ENCODE results near the gene UBE2G1. TPM values are rescaled to one million over a fixed set of nuclear protein-coding genes. Genes with fewer than 3 reads are reported as not detected.
A peak's percentile ranks its signal among the peaks of the same experiment; 100 is the strongest.

The UBE2G1 gene
- total RNA-seq, 1 donor from 2014 or later: 66.6 TPM

- TF ChIP-seq CTCF (IDR thresholded peaks at IDR 0.05): no peak
- intact Hi-C loops (cut with micrococcal nuclease): no loop called here
- H3K4me3 Mint-ChIP-seq: no peak overlapping the region
- no peaks in the 10 kb centered on the region for H3K27me3 Mint-ChIP-seq
- H3K27ac Mint-ChIP-seq: no peak overlapping the region
- H3K9me3 Mint-ChIP-seq: no peaks in the 10 kb centered on the region
- ChIA-PET POLR2A (interaction anchor here (3.4 kb wide), 1 partner anchor 12 kb away, joined by 16 read pairs; no protein-coding TSS in a partner anchor), CTCF (interaction anchor here (1.2 kb wide), 1 partner anchor 192 kb away, joined by 6 read pairs; no protein-coding TSS in a partner anchor)
- no peaks in the 10 kb centered on the region for H3K36me3 Mint-ChIP-seq (ENCODE audit: low read depth)
- no peak for ATAC-seq (ENCODE audit: low read depth)
- DNase-seq: no peak
- H3K4me1 Mint-ChIP-seq: peaks cover 10% of the 10 kb centered on the region
These were observed 41.4 kb upstream of the UBE2G1 start for GRCh38 chr17:4407851-4408250.

- no peak for ATAC-seq (ENCODE audit: low read depth)
- no peak overlapping the region for H3K27ac Mint-ChIP-seq
- CTCF ChIA-PET: interaction anchor here (2.0 kb wide), 1 partner anchor 191 kb away, joined by 7 read pairs; no protein-coding TSS in a partner anchor
These were observed 40.7 kb upstream of the UBE2G1 start for GRCh38 chr17:4407216-4407615.

GRCh38 chr17:4406386-4406785, 39.9 kb upstream of the UBE2G1 start:
- POLR2A ChIA-PET: interaction anchor here (3.4 kb wide), 1 partner anchor 11 kb away, joined by 16 read pairs; no protein-coding TSS in a partner anchor
- CTCF ChIA-PET: interaction anchor here (1.3 to 2.0 kb wide), 3 partner anchors 11 to 191 kb away, joined by 3 to 7 read pairs (median 3); no protein-coding TSS in a partner anchor

More at GRCh38 chr17:4407216-4407615, 40.7 kb upstream of the UBE2G1 start:
- Mint-ChIP-seq H3K9me3 (no peaks in the 10 kb centered on the region), H3K36me3 (ENCODE audit: low read depth) (no peaks in the 10 kb centered on the region), H3K4me1 (peaks cover 8% of the 10 kb centered on the region), H3K4me3 (no peak overlapping the region), H3K27me3 (no peaks in the 10 kb centered on the region)
- POLR2A ChIA-PET: interaction anchor here (0.6 to 3.4 kb wide), 2 partner anchors 12 to 113 kb away, joined by 5 to 16 read pairs; no protein-coding TSS in a partner anchor
- no peak for TF ChIP-seq CTCF (IDR thresholded peaks at IDR 0.05)
- no peak for DNase-seq
- intact Hi-C loops (cut with micrococcal nuclease): no loop called here

GRCh38 chr17:4405699-4406098, 39.2 kb upstream of the UBE2G1 start:
- POLR2A ChIA-PET: interaction anchor here (0.5 to 3.4 kb wide), 4 partner anchors 10 to 40 kb away, joined by 3 to 16 read pairs (median 6); no protein-coding TSS in a partner anchor
- peaks cover 8% of the 10 kb centered on the region for H3K4me1 Mint-ChIP-seq
- DNase-seq (no peak), ATAC-seq (ENCODE audit: low read depth) (no peak)
- no peaks in the 10 kb centered on the region for H3K9me3 Mint-ChIP-seq
- no peak overlapping the region for H3K27ac Mint-ChIP-seq
- intact Hi-C loops (cut with micrococcal nuclease): no loop called here
- CTCF ChIA-PET: interaction anchor here (1.3 to 2.0 kb wide), 3 partner anchors 10 to 190 kb away, joined by 3 to 7 read pairs (median 3); no protein-coding TSS in a partner anchor
- no peak for TF ChIP-seq CTCF (IDR thresholded peaks at IDR 0.05)
- H3K4me3 Mint-ChIP-seq: no peak overlapping the region
- no peaks in the 10 kb centered on the region for H3K27me3 Mint-ChIP-seq
- no peaks in the 10 kb centered on the region for H3K36me3 Mint-ChIP-seq (ENCODE audit: low read depth)

More at GRCh38 chr17:4406386-4406785, 39.9 kb upstream of the UBE2G1 start:
- no peaks in the 10 kb centered on the region for H3K9me3 Mint-ChIP-seq
- ATAC-seq (ENCODE audit: low read depth) (no peak), DNase-seq (no peak)
- no peaks in the 10 kb centered on the region for H3K36me3 Mint-ChIP-seq (ENCODE audit: low read depth)
- peaks cover 8% of the 10 kb centered on the region for H3K4me1 Mint-ChIP-seq
- intact Hi-C loops (cut with micrococcal nuclease): no loop called here
- no peaks in the 10 kb centered on the region for H3K27me3 Mint-ChIP-seq
- no peak overlapping the region for H3K27ac Mint-ChIP-seq
- TF ChIP-seq CTCF (IDR thresholded peaks at IDR 0.05): no peak
- no peak overlapping the region for H3K4me3 Mint-ChIP-seq

- no peak for DNase-seq
- no peak overlapping the region for H3K27ac Mint-ChIP-seq
- CTCF ChIA-PET: interaction anchor here (1.0 to 2.0 kb wide), 4 partner anchors 10 to 189 kb away, joined by 3 to 7 read pairs (median 3); no protein-coding TSS in a partner anchor
- ATAC-seq (ENCODE audit: low read depth): peak; percentile 42
- no peak overlapping the region for H3K4me3 Mint-ChIP-seq
- TF ChIP-seq CTCF (IDR thresholded peaks at IDR 0.05): no peak
- POLR2A ChIA-PET: interaction anchor here (0.5 to 3.4 kb wide), 5 partner anchors 10 to 261 kb away, joined by 3 to 16 read pairs (median 4); no protein-coding TSS in a partner anchor
- H3K27me3 Mint-ChIP-seq: no peaks in the 10 kb centered on the region
- no peaks in the 10 kb centered on the region for H3K9me3 Mint-ChIP-seq
- no peaks in the 10 kb centered on the region for H3K36me3 Mint-ChIP-seq (ENCODE audit: low read depth)
- peaks cover 8% of the 10 kb centered on the region for H3K4me1 Mint-ChIP-seq
- intact Hi-C loops (cut with micrococcal nuclease): no loop called here
These were observed 38.7 kb upstream of the UBE2G1 start for GRCh38 chr17:4405038-4405669.

Data from activated B cell treated with CpG ODN at 0.5 μM for 24 hours (primary cell).